Neural progenitor cell (in vitro differentiated cells): ENCODE results near the gene PRR12. TPM values are rescaled to one million over a fixed set of nuclear protein-coding genes. Genes with fewer than 3 reads are reported as not detected.

Experiments used
- DNase-seq: peaks from one replicate; pipeline ENCODE4 v3.0.0-alpha.2; 2016; ENCODE audit warnings: low spot score
- H2AFZ ChIP-seq: fragments of 200-600 bp; sonication (generic); replicated peaks from 2 replicates; pipeline ENCODE4 v1.6.1; 2016; ENCODE audit warnings: antibody characterized with exemption
- H3F3A ChIP-seq: fragments of 200-600 bp; sonication (generic); 2 replicates; pipeline ENCODE4 v1.6.1; 2016; ENCODE audit warnings: antibody characterized with exemption, low read depth
- H3K27ac ChIP-seq: fragments of 200-600 bp; sonication (generic); 2 replicates; pipeline ENCODE4 v1.5.1; 2016; ENCODE audit warnings: mild to moderate bottlenecking
- H3K27me3 ChIP-seq: fragments of 200-600 bp; sonication (generic); 2 replicates; pipeline ENCODE4 v1.6.1; 2016; ENCODE audit warnings: mild to moderate bottlenecking, moderate library complexity
- H3K36me3 ChIP-seq: fragments of 200-600 bp; sonication (generic); 2 replicates; pipeline ENCODE4 v1.5.1; 2016
- H3K4me1 ChIP-seq: fragments of 200-600 bp; sonication (generic); 2 replicates; pipeline ENCODE4 v1.6.1; 2016; ENCODE audit warnings: mixed run types
- H3K4me2 ChIP-seq: fragments of 200-600 bp; sonication (generic); 2 replicates; pipeline ENCODE4 v1.6.1; 2016
- H3K4me3 ChIP-seq: fragments of 200-600 bp; sonication (generic); 2 replicates; pipeline ENCODE4 v1.5.1; 2016
- H3K79me2 ChIP-seq: fragments of 200-600 bp; sonication (generic); 2 replicates; pipeline ENCODE4 v1.6.1; 2016; ENCODE audit warnings: low read depth
- H3K9ac ChIP-seq: fragments of 200-600 bp; sonication (generic); 2 replicates; pipeline ENCODE4 v1.6.1; 2016
- H3K9me3 ChIP-seq: fragments of 200-600 bp; sonication (generic); 2 replicates; pipeline ENCODE4 v1.5.1; 2016; ENCODE audit warnings: low read depth
- H4K20me1 ChIP-seq: fragments of 200-600 bp; sonication (generic); 2 replicates; pipeline ENCODE4 v1.6.1; 2016; ENCODE audit warnings: low read depth
- H3K27ac Mint-ChIP-seq: 3 replicates; pipeline ENCODE4 v1.8.0; 2021; ENCODE audit warnings: mixed read lengths
- H3K27me3 Mint-ChIP-seq: 2 replicates; pipeline ENCODE4 v1.8.0; 2022; ENCODE audit warnings: low read depth, mild to moderate bottlenecking, inconsistent platforms, moderate library complexity, mixed read lengths; ENCODE audit not compliant: insufficient read depth
- H3K36me3 Mint-ChIP-seq: 3 replicates; pipeline ENCODE4 v1.8.0; 2021; ENCODE audit warnings: mixed read lengths
- H3K4me1 Mint-ChIP-seq: 3 replicates; pipeline ENCODE4 v1.8.0; 2021; ENCODE audit warnings: mixed read lengths
- H3K4me3 Mint-ChIP-seq: 3 replicates; pipeline ENCODE4 v1.8.0; 2021; ENCODE audit warnings: mild to moderate bottlenecking, moderate library complexity, mixed read lengths
- H3K9me3 Mint-ChIP-seq: 3 replicates; pipeline ENCODE4 v1.8.0; 2020; ENCODE audit warnings: mixed read lengths
- EZH2 ChIP-seq: fragments of 200-600 bp; sonication (generic); IDR thresholded peaks from 2 replicates; pipeline ENCODE4 v1.6.1; 2017; ENCODE audit warnings: antibody characterized with exemption, mild to moderate bottlenecking, moderate library complexity
- EZH2phosphoT487 ChIP-seq: fragments of 200-600 bp; sonication (generic); IDR thresholded peaks from 2 replicates; pipeline ENCODE4 v1.6.1; 2017; ENCODE audit warnings: antibody characterized with exemption
- total RNA-seq: library from RNA; depleted of rRNA; stranded (reverse); fragments of >200 nt; gene quantifications from 2 replicates; pipeline ENCODE4 v1.2.3, GENCODE V29; 2015; ENCODE audit warnings: low replicate concordance
- TF ChIP-seq, protein P1 (sequence below): fragments of 200-600 bp; sonication (generic); IDR thresholded peaks from 2 replicates; pipeline ENCODE4 v1.5.1; 2017; ENCODE audit warnings: antibody characterized with exemption, mild to moderate bottlenecking

PRR12 gene
- total RNA-seq, 1 donor from 2014 or later, result 3.2 TPM

DNA sequence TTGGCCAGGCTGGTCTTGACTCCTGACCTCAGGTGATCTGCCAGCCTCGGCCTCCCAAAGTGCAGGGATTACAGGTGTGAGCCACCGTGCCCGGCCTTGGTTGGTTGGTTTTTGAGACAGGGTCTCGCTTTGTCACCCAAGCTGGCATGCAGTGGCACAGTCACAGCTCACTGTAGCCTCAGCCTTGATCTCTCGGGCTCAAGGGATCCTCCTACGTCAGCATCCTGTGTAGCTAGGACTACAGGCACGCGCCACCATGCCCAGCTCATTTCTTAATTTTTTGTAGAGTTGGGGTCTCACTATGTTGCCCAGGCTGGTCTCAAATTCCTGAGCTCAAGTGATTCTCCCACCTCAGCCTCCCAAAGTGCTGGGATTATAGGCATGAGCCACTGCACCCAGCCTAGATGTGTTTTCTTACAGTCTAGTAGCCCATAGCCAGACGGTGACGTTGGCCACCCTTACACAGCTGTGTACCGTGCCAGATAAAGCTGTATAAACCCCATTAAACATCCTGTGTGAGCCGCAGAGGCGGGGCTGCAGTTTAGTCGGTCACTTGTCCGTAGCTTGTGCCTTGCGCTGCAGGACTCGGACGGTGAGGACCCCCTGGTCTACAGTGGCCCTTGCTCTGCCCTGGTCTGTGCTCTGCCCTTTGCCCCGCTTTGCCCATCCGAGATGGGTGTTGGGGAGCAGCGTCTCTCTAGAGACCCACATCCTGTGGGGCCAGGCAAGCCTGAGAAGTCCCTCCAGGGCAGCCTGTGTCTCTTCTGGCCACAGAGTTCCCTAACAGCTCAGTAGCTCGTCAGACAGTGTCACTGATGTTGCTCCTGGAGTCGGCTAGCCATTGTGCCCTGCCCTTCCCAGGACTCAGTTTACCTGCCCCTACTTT is 64.8 kb downstream of the PRR12 start:
- no peak for DNase-seq
- Histone ChIP-seq H3K27ac (no peak overlapping the region), H3K27me3 (no peaks in the 10 kb centered on the region), H2AFZ (no peak overlapping the region), H3K36me3 (peaks cover 4% of the 10 kb centered on the region), H3K4me1 (no peaks in the 10 kb centered on the region), H3K9ac (no peak overlapping the region), H3K79me2 (no peaks in the 10 kb centered on the region), H3K4me3 (no peak overlapping the region), H3K9me3 (no peaks in the 10 kb centered on the region), H3F3A (peaks cover 22% of the 10 kb centered on the region), H4K20me1 (peaks cover 22% of the 10 kb centered on the region), H3K4me2 (no peak overlapping the region)
- H3K27ac Mint-ChIP-seq, result no peak overlapping the region
- peaks cover 35% of the 10 kb centered on the region for H3K36me3 Mint-ChIP-seq
- H3K9me3 Mint-ChIP-seq, result no peaks in the 10 kb centered on the region
- H3K4me3 Mint-ChIP-seq, result no peak overlapping the region
- H3K27me3 Mint-ChIP-seq, result no peaks in the 10 kb centered on the region
- no peak for TF ChIP-seq EZH2phosphoT487
- TF ChIP-seq EZH2, result no peak
- TF ChIP-seq, protein P1, sequence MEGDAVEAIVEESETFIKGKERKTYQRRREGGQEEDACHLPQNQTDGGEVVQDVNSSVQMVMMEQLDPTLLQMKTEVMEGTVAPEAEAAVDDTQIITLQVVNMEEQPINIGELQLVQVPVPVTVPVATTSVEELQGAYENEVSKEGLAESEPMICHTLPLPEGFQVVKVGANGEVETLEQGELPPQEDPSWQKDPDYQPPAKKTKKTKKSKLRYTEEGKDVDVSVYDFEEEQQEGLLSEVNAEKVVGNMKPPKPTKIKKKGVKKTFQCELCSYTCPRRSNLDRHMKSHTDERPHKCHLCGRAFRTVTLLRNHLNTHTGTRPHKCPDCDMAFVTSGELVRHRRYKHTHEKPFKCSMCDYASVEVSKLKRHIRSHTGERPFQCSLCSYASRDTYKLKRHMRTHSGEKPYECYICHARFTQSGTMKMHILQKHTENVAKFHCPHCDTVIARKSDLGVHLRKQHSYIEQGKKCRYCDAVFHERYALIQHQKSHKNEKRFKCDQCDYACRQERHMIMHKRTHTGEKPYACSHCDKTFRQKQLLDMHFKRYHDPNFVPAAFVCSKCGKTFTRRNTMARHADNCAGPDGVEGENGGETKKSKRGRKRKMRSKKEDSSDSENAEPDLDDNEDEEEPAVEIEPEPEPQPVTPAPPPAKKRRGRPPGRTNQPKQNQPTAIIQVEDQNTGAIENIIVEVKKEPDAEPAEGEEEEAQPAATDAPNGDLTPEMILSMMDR, result no peak
- H3K4me1 Mint-ChIP-seq, result no peaks in the 10 kb centered on the region

DNA sequence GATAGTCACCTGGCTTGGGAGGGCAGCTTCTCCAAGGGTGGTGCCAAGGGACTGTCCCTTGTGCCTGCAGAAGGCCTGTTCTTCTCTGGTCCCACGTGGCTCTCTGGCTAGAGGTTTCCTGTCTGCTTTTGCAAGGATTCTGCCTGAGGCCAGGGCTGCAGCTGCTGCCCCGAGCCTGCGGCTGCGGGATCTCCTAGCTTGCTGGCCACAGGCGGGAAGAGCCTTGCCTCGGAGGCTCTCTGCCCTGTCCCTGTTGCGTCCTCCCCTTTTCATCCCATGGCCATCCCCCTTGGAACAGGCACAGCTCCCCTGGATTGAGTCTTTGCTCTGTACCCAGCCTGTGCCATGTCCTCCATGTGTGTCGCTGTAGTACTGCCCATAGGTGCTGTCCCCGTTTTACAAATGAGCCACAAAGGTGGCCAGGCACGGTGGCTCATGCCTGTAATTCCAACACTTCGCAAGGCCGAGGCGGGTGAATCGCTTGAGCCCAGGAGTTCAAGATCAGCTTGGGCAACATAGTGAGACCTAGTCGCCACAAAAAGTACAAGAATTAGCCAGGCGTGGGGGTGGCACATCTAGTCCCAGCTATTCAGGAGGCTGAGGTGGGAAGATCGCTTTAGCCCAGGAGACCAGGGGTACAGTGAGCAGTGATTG is 65.6 kb downstream of the PRR12 start:
- Mint-ChIP-seq H3K4me1 (no peaks in the 10 kb centered on the region), H3K4me3 (no peak overlapping the region), H3K27ac (peak overlapping the region; percentile 64), H3K27me3 (no peaks in the 10 kb centered on the region), H3K36me3 (peaks cover 33% of the 10 kb centered on the region), H3K9me3 (no peaks in the 10 kb centered on the region)
- TF ChIP-seq EZH2 (no peak), EZH2phosphoT487 (no peak)
- TF ChIP-seq, protein P1, result no peak
- Histone ChIP-seq H3K4me3 (no peak overlapping the region), H3K4me1 (no peaks in the 10 kb centered on the region), H3F3A (peaks cover 24% of the 10 kb centered on the region), H3K79me2 (no peaks in the 10 kb centered on the region), H2AFZ (no peak overlapping the region), H4K20me1 (peaks cover 22% of the 10 kb centered on the region), H3K36me3 (peaks cover 4% of the 10 kb centered on the region), H3K9me3 (no peaks in the 10 kb centered on the region), H3K9ac (no peak overlapping the region), H3K4me2 (no peak overlapping the region), H3K27ac (no peak overlapping the region), H3K27me3 (no peaks in the 10 kb centered on the region)
- no peak for DNase-seq

- H3K27ac Mint-ChIP-seq, result no peak overlapping the region
- H3K36me3 Mint-ChIP-seq, result peaks cover 33% of the 10 kb centered on the region
Measured at GRCh38 chr19:49657493-49658138, 66.6 kb downstream of the PRR12 start.

More at GRCh38 chr19:49657493-49658138, 66.6 kb downstream of the PRR12 start:
- TF ChIP-seq EZH2phosphoT487 (no peak), EZH2 (no peak)
- TF ChIP-seq, protein P1, result no peak
- H3K36me3 ChIP-seq, result peaks cover 4% of the 10 kb centered on the region
- no peaks in the 10 kb centered on the region for H3K27me3 ChIP-seq
- no peak overlapping the region for H3K27ac ChIP-seq
- no peak overlapping the region for H3K4me2 ChIP-seq
- Mint-ChIP-seq H3K4me1 (no peaks in the 10 kb centered on the region), H3K4me3 (no peak overlapping the region), H3K27me3 (no peaks in the 10 kb centered on the region), H3K9me3 (no peaks in the 10 kb centered on the region)
- H3K79me2 ChIP-seq, result no peaks in the 10 kb centered on the region
- peaks cover 24% of the 10 kb centered on the region for H3F3A ChIP-seq
- no peak overlapping the region for H2AFZ ChIP-seq
- no peak overlapping the region for H3K9ac ChIP-seq
- no peaks in the 10 kb centered on the region for H3K9me3 ChIP-seq
- no peak for DNase-seq
- H4K20me1 ChIP-seq, result peaks cover 24% of the 10 kb centered on the region
- no peaks in the 10 kb centered on the region for H3K4me1 ChIP-seq
- no peak overlapping the region for H3K4me3 ChIP-seq
